AG08396 (cell line): ENCODE data around the gene NGLY1.

Experiments used
- DNase-seq: peaks from one replicate; pipeline ENCODE4 v3.0.0; 2012; ENCODE audit warnings: low spot score, mixed read lengths

Gene NGLY1

DNA sequence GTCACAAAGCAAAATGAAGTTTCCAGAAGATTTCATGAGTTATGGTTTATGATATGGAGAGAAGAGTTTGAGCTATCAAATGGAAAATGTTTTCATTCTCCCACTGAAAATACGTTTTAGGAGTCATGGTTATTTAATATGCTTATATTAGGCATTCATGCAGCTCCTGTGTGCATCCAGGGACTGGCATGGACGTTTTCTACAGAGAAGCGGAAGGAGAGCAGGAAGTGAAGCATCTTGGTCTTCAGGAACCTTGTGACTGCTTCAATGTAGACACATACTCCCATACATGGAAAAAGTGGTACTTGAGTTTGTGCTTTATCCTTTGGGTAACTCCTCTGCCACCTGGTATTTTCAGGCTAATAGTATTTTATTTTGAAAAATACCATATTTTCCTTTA, 75.2 kb downstream of the NGLY1 start:
- no peak for DNase-seq

DNA sequence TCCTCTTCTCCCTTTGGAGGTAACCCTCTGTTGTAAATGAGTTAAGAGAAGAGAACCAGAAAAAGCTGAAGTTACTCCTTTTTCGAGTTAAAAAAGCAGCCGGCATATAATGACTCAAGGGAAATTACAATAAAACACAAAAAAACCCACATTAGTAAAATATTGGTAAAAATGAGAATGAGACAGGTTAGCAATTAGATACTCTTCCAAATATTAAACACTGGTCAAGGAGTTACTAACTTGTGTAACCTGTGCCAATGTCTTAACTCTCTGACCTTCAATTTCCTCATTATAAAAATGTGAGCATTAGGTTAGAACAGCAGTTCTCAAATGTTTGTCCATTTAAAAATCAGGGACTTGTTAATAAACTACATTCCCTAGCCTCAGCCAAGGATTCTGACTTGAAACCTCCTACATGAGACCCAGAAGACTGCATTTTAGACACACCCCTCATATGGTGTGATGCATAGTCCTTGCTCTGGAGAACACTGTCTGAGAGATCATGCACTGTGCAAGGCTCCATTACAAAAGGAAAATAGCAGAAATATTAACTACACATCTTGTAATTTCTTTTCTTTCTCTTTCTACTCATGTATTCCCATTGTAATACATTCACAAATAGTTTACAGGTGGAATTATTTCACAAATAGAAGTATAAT, 75.8 kb downstream of the NGLY1 start:
- DNase-seq, result no peak

DNA sequence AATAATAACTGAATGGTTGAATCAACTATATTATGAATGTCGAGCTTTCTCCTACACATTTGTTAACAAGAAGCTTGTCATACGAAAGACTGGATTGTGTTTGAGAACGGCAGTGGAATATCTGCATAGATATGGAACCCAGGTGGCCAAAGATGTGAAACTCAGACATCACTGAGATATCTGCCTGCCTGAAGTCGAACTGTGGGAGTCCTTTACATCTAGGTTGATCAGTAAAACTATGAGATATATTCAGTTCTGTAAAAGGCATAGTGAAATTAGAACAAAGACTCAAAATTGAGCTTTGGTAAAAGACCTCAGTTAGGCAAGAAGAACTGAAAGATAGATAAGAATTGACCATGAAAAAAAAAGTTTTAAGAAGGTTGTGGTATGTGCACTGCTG, 77.0 kb downstream of the NGLY1 start:
- no peak for DNase-seq

DNA sequence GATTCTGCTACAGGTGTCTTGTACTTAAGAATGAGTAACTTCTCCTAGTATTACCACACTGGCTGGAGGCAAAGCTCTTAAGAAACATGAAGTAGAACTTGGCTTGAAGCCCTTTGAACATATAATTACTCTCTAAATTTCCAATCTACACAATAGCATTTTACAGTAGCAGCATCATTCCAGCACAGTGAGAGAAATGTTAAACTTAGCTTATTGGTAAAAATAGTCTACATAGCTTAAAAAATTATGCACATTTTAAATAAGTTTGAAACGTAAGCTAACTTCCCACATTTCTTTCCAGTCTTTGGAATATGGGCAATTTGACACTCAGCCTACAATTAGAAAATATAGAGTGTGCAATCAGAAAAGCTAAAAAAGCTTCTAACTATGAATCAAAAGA, 85.7 kb downstream of the NGLY1 start:
- no peak for DNase-seq

DNA sequence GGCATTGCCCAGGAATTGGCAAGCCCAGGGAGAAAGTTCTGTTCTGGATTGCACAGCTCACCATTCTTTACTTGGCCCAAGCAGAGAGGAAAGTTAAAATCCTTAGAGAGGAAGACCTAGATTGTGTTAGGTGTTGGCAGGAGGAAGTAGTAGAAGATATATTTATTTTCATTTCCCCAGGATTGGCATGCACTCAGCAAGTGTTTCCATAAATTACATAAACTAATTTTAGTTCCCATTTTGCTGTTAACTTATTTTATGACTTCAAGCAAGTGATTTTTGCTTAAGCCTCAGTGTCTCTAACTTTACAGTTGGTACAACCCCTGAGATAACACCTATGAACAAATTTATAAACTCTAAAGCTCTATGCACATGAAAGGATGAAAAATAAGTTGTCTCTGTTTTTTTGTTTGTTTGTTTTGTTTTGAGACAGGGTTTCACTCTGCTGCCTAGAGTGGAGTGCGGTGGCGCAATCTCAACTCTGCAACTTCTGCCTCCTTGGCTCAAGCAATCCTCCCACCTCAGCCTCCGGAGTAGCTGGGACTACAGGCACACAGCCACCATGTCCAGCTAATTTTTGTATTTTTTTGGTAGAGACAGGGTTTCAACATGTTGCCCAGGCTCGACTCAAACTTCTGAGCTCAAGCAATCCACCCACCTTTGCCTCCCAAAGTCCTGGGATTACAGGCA, 87.4 kb downstream of the NGLY1 start:
- no peak for DNase-seq

DNA sequence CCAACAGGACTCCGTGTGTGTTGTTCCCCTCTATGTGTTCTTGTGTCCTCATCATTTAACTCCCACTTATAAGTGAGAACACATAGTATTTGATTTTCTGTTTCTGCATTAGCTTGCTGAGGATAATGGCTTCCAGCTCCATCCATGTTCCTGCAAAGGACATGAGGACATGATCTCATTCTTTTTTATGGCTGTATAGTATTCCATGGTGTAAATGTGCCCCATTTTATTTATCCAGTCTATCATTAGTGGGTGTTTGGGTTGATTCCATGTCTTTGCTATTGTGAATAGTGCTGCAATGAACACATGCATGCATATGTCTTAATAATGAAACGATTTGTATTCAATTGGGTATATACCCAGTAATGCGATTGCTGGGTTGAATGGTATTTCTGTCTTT, 90.0 kb downstream of the NGLY1 start:
- no peak for DNase-seq

DNA sequence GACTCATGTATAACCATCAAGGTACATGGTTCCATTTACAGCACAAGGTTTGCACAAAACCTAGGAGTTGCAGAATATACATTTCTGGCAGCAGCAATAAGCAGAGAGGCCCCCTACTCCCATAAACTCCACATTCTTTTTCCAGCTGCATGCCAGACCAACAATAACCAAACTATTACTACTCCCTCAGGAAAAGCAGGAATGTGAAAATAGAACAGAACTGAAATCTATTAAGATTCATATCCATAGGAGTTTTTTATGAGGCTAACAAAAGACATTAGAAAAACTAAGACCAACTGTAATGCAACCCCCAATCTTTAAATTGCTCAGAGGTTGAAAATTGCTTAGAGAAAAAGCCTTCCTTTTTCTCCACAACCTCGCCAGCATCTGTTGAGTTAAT, 90.9 kb downstream of the NGLY1 start:
- DNase-seq, result no peak

DNA sequence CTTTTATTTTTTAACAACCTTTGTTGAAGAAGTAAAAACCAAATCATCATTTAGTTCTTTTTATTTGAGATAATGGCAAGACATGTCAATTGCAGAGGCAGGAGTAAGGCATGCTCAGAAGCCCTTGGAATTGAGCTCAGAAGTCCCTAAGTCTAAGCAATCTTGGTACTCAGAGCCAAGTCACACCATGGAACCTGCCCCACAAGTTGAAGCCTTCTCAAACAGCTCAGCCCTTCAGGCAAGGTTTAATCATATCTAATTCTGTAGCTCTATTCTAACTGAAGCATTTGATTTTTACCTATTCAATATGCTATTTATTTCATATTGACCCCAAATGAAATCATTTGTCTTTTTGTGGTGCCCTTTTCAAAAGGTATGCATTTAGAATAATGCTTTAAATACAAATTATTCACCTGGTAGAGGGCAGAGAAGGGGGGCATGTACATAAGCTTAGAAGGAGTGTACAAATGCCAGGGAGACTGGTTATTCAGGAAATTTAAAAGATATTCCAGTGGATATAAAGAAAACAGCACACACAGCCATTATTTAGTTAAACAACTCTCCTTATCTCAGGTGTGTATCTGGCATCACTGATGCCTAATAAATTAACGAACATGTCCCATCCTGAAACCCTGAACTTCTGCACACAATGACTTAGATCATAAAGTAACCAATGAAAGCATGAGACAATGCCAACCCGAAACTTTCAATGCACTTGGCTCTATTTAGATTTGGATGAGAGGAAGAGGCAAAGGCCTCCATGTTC, 92.3 kb downstream of the NGLY1 start:
- no peak for DNase-seq

DNA sequence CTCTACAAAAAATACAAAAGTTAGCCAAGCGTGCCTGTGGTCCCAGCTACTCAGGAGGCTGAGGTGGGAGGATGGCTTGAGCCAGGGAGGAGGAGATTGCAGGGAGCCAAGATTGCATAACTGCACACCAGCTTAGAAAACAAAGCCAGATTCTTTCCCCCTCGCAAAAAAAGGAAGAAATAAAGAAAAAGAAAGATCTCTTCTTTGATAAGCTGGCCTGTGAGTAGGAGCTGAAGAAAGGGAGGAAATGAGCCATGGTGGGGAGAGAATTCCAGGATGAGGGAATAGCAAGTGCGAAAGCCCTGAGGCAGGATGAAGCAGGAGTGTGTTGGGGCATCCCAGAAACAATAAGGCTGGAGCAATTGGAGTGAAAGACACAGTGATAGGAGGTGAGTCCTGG, 94.0 kb downstream of the NGLY1 start:
- no peak for DNase-seq

DNA sequence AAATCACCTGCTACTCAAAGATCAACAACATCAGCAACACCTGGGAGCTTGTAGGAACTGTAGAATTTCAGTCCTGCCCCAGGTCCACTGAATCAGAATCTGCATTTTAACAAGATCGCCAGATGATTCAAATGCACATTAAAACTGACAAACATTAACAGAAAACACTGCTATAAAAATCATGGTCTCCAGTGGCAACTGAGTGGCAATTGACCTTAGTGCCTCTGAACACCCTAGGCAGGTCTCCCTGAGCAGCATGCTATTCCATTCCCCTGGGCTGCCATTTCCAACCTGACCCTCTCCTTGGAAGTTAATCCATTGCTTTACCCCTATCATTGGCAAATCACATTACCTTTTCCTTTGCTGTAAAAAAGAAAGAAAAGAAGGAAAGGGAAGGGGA, 95.5 kb downstream of the NGLY1 start:
- no peak for DNase-seq

DNA sequence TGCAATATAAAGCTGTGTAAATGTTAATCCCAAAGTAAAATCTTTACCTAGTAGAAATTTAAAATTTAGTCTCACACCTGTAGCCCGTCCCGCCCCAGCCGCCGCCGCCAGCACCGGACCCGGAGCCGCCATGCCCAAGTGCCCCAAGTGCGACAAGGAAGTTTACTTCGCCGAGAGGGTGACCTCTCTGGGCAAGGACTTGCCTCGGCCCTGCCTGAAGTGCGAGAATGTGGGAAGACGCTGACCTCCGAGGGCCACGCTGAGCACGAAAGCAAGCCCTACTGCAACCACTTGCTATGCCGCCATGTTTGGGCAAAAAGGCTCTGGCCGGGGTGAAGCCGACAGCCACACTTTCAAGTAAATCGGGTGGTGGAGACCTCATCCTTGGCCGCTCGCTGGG, 96.5 kb downstream of the NGLY1 start:
- no peak for DNase-seq

DNA sequence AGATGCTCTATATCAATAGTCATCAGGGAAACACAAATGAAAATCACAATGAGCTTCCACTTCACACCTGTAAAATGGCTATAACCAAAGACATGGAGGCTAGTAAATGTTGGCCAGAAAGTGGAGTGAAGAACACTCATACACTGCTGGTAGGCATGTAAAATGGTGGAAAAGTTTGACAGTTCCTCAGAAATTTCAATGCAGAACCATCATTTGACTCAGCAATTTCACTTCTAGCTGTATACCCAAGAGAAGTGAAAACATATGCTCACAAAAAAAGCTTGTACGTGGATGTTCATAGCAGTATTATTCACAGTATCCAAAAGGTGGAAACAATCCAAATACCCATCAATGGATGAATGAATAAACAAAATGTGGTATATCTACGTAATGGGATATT, 99.4 kb downstream of the NGLY1 start:
- DNase-seq, result no peak

DNA sequence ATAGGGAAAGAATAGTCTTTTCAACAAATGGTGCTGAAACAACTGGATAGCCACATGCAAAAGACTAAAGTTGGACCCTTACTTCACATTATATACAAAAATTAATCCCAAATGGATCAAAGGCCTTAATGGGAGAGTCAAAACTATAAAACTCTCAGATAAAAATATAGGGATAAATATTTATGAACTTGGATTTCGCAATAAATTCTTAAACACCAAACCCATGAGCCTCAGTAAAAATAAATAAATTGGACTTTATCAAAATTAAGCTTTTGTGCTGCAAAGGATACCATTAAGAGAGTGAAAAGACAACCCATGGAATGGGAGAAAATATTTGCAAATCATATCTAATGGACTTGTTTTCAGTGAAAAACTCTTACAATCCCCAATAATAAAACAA, 99.8 kb downstream of the NGLY1 start:
- no peak for DNase-seq

DNA sequence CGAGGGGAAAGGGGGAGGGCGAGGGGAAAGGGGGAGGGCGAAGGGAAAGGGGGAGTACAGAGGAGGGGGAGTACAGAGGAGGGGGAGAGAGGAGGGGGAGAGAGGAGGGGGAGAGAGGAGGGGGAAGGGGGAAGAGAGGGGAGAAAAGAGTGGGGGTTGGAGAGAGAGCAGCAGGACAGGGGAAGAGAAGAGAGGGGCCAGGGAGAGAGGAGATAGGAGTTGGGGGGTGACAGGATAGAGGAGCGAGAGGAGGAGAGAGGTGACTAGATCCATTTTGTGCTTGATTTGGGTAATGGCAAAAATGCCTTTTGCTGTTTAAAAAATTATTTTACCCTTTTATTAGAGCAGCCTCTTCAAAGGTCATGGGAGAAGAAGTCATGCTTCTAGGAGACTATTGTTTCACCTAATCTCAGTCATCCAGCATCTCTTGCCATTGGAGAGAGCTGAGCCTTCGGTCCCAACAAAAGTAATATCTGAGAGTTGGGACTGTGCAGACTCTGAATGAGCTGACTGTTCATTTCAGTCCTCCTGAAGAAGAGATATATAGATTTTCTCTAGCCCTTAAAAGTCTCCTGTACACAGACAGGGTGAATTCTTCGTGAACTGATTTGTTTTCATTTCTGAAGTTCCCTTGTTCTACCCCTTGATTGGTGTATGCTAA, 103.5 kb downstream of the NGLY1 start:
- DNase-seq, result no peak

DNA sequence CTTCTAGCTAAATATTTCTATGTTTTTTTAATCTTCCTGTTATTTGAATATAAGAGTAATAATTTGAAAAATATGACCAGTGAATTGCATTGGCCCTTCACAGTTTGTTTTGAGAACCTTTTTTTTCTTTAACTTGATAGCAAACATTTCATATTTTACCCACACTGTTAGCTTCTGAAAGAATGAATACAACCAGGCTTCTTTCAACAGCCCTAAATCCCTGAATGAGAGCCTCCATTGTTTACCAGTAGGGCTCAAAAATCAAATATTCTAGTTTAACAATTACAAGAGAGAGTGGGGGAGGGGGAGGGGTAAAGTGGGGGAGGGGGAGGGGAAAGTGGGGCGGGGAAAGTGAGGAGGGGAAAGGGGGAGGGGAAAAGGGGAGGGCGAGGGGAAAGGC, 104.1 kb downstream of the NGLY1 start:
- no peak for DNase-seq

DNA sequence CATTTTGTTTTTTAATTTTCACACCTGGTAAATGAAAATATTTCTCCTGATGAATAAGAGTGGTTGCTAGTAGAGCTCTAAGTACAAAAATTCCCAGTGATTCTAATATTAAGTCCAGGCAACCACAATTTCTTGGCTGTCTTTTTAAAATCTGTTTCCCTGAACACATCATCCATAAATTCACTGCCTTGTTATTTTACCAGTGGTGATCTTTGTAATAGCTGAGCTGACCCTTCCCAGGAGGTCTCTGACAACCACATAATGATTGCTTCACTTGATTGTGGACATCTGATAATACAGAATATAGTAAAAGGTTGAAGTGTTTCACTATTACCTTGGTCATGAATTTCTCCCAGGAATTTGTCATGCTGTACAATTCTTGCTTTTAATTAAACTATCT, 104.7 kb downstream of the NGLY1 start:
- no peak for DNase-seq

DNA sequence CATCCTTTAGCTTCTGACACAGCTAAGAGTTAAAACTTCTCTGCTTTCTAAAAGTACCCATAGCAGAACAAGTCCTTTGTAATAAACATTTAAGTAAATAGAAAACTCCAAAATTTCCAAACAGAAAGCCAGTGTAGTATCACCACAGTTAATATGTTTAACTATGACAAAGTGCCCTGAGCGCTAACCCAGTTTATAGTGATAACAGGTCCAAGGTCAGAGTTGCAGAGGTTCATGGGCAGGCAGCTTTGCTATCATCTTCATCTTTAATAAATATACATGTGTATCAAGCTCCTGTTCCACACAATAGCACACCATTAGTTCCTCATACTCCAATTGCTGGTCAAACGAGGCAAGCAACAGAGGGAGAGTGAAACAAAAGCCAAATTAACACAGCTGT, 106.1 kb downstream of the NGLY1 start:
- DNase-seq, result no peak

DNA sequence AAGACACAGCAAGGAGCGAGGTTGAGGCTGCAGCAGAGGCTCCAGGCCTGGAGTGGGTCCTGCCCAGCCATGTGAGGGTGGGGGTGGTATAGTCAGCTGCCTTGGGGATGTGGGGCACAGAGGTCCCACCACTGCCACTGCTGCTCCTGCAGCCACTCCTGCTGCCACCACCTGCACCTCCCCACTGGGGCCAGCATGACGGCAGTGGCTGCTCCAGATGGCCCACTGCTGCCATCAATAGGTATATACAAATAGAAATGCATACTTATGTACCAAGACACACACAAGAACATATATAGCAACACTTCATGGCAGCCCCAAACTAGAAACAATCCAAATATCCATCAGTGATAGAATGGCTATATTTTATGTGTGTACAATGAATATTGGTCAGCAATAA, 108.6 kb downstream of the NGLY1 start:
- no peak for DNase-seq

DNA sequence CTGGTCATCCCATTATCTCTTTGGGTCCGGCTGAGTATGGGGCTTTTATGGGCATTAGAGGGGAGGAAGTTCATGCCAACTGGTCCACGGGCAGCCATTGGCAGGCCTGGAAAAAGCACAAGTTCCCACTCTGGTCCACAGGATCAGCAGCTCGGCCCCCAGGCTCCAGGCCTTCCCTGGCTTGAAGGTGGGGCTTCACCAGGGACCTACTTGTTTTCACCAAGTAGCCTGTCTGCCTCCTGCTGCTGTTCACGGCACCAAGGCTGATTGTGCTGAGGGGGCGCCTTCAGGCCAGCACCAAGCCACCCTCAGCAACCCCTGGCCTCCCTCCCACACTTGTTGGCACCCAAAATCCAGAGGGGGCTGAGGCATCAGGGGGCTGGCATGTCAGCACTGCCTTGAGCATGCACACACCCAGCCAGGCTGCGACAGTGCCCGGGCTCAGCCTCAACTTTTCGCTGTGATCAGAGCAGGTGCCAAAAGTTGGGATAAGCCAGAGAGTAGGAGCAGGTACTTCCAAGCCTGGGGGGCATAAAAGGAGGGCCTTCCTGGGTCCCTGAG, 109.4 kb downstream of the NGLY1 start:
- DNase-seq, result no peak
